ENCODE results near the gene CYP24A1. TPM values are rescaled to one million over a fixed set of nuclear protein-coding genes. Genes with fewer than 3 reads are reported as not detected.
A peak's percentile ranks its signal among the peaks of the same experiment; 100 is the strongest.

The CYP24A1 gene
- total and polyA plus RNA-seq, 8 donors: 0.09 TPM; not detected in 7

DNA sequence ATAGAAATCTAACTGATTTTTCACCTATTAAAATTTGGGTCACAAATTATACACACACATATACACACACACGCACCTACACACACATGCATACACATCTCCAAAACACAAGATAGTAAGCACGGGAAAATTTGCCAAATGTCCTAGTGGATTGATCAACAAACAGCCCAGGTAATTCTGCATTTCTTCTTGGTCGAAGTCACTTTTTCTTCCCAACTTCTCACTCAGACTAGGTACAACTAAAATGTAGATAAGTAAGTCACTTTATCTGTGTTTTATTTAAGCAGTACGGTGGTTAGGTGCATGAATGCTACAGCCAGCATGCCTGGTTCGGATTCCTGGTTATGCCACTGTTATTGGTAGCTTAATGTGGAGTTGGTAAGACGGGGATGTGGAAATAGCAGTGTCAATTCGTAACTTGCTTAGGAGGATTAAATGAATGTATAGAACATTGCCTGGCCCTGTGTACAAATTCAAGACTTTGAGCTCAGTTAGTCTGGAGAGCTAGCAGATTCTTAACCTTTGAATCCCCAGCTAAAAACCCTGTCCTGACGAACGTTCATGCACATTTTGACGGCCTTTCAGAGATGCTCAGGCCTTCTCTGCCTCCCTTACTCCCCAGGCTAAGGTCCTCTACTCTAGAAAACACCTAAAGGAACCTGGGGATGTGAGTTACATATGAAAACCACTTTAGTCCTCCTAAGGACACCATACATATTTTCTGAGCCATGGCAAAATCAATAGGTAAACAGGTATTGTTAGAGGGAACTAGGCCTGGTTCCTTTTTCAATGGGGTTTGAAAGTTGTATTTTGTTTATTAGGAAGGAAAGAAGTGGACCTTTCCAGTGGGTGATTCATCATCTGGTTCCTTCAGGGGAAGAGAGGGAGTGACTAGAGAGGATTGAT, 50.9 kb downstream of the CYP24A1 start:
- DNase-seq: no peak
- Histone ChIP-seq H3K4me3 (no peak overlapping the region), H3K27ac (peak overlapping the region in 2 of 4 donors; percentile 69 to 76), H3K4me1 (peaks cover 0 to 4% (median 0%) of the 10 kb centered on the region in 3 donors), H3K27me3 (no peaks in the 10 kb centered on the region), H3K9me3 (no peaks in the 10 kb centered on the region), H3K36me3 (no peaks in the 10 kb centered on the region)
- intact Hi-C loops (cut with DNase I): no loop called here
- no peak for FAIRE-seq
- TF ChIP-seq, protein P1, sequence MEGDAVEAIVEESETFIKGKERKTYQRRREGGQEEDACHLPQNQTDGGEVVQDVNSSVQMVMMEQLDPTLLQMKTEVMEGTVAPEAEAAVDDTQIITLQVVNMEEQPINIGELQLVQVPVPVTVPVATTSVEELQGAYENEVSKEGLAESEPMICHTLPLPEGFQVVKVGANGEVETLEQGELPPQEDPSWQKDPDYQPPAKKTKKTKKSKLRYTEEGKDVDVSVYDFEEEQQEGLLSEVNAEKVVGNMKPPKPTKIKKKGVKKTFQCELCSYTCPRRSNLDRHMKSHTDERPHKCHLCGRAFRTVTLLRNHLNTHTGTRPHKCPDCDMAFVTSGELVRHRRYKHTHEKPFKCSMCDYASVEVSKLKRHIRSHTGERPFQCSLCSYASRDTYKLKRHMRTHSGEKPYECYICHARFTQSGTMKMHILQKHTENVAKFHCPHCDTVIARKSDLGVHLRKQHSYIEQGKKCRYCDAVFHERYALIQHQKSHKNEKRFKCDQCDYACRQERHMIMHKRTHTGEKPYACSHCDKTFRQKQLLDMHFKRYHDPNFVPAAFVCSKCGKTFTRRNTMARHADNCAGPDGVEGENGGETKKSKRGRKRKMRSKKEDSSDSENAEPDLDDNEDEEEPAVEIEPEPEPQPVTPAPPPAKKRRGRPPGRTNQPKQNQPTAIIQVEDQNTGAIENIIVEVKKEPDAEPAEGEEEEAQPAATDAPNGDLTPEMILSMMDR (IDR thresholded peaks at IDR 0.05): no peak
- 64 to 70% methylated on average over 10 of the region's 10 CpGs for WGBS, 2 donors
- no peak for ATAC-seq

GRCh38 chr20:54122189-54122588, 51.6 kb downstream of the CYP24A1 start:
- DNase-seq (no peak), ATAC-seq (no peak), FAIRE-seq (no peak)
- WGBS, 2 donors: 76 to 96% methylated on average over 1 of the region's 1 CpG
- peaks cover 0 to 4% (median 0%) of the 10 kb centered on the region in 3 donors for H3K4me1 ChIP-seq
- no peak overlapping the region for H3K27ac ChIP-seq
- H3K36me3 ChIP-seq: no peaks in the 10 kb centered on the region
- intact Hi-C loops (cut with DNase I): no loop called here
- no peak overlapping the region for H3K4me3 ChIP-seq
- TF ChIP-seq, protein P1 (IDR thresholded peaks at IDR 0.05): no peak
- no peaks in the 10 kb centered on the region for H3K9me3 ChIP-seq
- no peaks in the 10 kb centered on the region for H3K27me3 ChIP-seq

- Histone ChIP-seq H3K27ac (no peak overlapping the region), H3K36me3 (no peaks in the 10 kb centered on the region), H3K9me3 (no peaks in the 10 kb centered on the region), H3K27me3 (no peaks in the 10 kb centered on the region), H3K4me1 (peaks cover 0 to 4% (median 0%) of the 10 kb centered on the region in 3 donors), H3K4me3 (no peak overlapping the region)
- intact Hi-C loops (cut with DNase I): no loop called here
- TF ChIP-seq, protein P1 (IDR thresholded peaks at IDR 0.05): no peak
- no peak for DNase-seq
- 43 to 67% methylated on average over 2 of the region's 2 CpGs for whole genome bisulfite sequencing, 2 donors
- ATAC-seq: no peak
- FAIRE-seq: no peak
Observed at GRCh38 chr20:54119744-54120143, 54.0 kb downstream of the CYP24A1 start.

GRCh38 chr20:54118220-54119001, 55.4 kb downstream of the CYP24A1 start:
- WGBS, 2 donors: 71 to 78% methylated on average over 9 of the region's 9 CpGs
- peaks cover 0 to 4% (median 0%) of the 10 kb centered on the region in 3 donors for H3K4me1 ChIP-seq
- H3K27me3 ChIP-seq: no peaks in the 10 kb centered on the region
- no peak overlapping the region for H3K4me3 ChIP-seq
- DNase-seq (no peak), ATAC-seq (no peak), FAIRE-seq (no peak)
- TF ChIP-seq, protein P1 (IDR thresholded peaks at IDR 0.05): no peak
- H3K27ac ChIP-seq: no peak overlapping the region
- H3K9me3 ChIP-seq: no peaks in the 10 kb centered on the region
- intact Hi-C loops (cut with DNase I): no loop called here
- no peaks in the 10 kb centered on the region for H3K36me3 ChIP-seq
